T-helper 1 cell treated with Interleukin-12 subunit alpha and Interleukin-12 subunit beta and Interleukin-4 antibody, amounts not matched to agents 30 ng/mL and 1 ng/mL, for 36 hours (primary cell): ENCODE data around the gene PRKCD. TPM values are rescaled to one million over a fixed set of nuclear protein-coding genes. Genes with fewer than 3 reads are reported as not detected.

Experiments
- intact Hi-C: fragments of 100-400 bp; cut with micrococcal nuclease; formaldehyde crosslinking; loops from one replicate; pipeline ENCODE4 v1.15.1; 2024
- total RNA-seq: library from RNA; stranded (reverse); gene quantifications from 2 replicates; pipeline ENCODE4 v1.2.3, GENCODE V29; 2022

PRKCD gene
- total RNA-seq, 1 donor from 2014 or later = 27.5 TPM

- intact Hi-C loops = no loop called here
These were observed 8.2 kb downstream of the PRKCD start for GRCh38 chr3:53169045-53169831.

- intact Hi-C loops = loop anchor here (1.0 kb wide), 1 partner anchor 8 kb away; no protein-coding TSS in a partner anchor
These were observed 8.9 kb downstream of the PRKCD start for GRCh38 chr3:53169832-53170324.

- intact Hi-C loops = loop anchor here (1.0 kb wide), 1 partner anchor 8 kb away; no protein-coding TSS in a partner anchor
These were observed 9.5 kb downstream of the PRKCD start for GRCh38 chr3:53170325-53171063.

GRCh38 chr3:53171064-53171418, 10.0 kb downstream of the PRKCD start:
- intact Hi-C loops = no loop called here

GRCh38 chr3:53171827-53172505, 11.0 kb downstream of the PRKCD start:
- intact Hi-C loops = no loop called here

GRCh38 chr3:53173107-53173506, 12.1 kb downstream of the PRKCD start:
- intact Hi-C loops = no loop called here

- intact Hi-C loops = no loop called here
These were observed 13.6 kb downstream of the PRKCD start for GRCh38 chr3:53174346-53175250.

GRCh38 chr3:53175613-53176540, 14.9 kb downstream of the PRKCD start:
- intact Hi-C loops = no loop called here

- intact Hi-C loops = no loop called here
These were observed 17.2 kb downstream of the PRKCD start for GRCh38 chr3:53178246-53178645.

- intact Hi-C loops = no loop called here
These were observed 18.6 kb downstream of the PRKCD start for GRCh38 chr3:53179580-53179979.

- intact Hi-C loops = no loop called here
These were observed 19.5 kb downstream of the PRKCD start for GRCh38 chr3:53180305-53181023.

- intact Hi-C loops = no loop called here
These were observed 20.0 kb downstream of the PRKCD start for GRCh38 chr3:53181024-53181371.

- intact Hi-C loops = no loop called here
These were observed 20.5 kb downstream of the PRKCD start for GRCh38 chr3:53181528-53181927.

GRCh38 chr3:53182764-53183355, 21.9 kb downstream of the PRKCD start:
- intact Hi-C loops = no loop called here

GRCh38 chr3:53183514-53183913, 22.5 kb downstream of the PRKCD start:
- intact Hi-C loops = no loop called here

GRCh38 chr3:53184701-53185100, 23.7 kb downstream of the PRKCD start:
- intact Hi-C loops = no loop called here

- intact Hi-C loops = no loop called here
These were observed 24.9 kb downstream of the PRKCD start for GRCh38 chr3:53185761-53186465.

GRCh38 chr3:53186726-53187125, 25.7 kb downstream of the PRKCD start:
- intact Hi-C loops = no loop called here
